HS-5 (cell line): Measurements from ENCODE around the gene TMEM132E.
"Not testable (repeated sequence)": the region's sequence is repeated elsewhere in the genome, so short reads cannot be mapped to it uniquely, and the experiment has no call there.

Experiments used
- DNase-seq: peaks from one replicate; pipeline ENCODE4 v3.0.0-alpha.2; 2012; ENCODE audit warnings: low read depth

Gene TMEM132E

GRCh38 chr17:34579017-34579946 lies at the start of gene TMEM132E:
TMEM132E (plus strand) TSS chr17:34579582; CDS start chr17:34581077, 1,495 bp downstream.
- DNase-seq = no peak

GRCh38 chr17:34530918-34531317 lies 48.5 kb upstream of the TMEM132E start:
- DNase-seq = no peak

- DNase-seq = no peak
These were observed 46.9 kb upstream of the TMEM132E start for GRCh38 chr17:34532281-34533065.

- no peak for DNase-seq
These were observed 45.4 kb upstream of the TMEM132E start for GRCh38 chr17:34533806-34534527.

- no peak for DNase-seq
These were observed 41.9 kb upstream of the TMEM132E start for GRCh38 chr17:34537445-34537844.

GRCh38 chr17:34538582-34538981 lies 40.8 kb upstream of the TMEM132E start:
- not testable (repeated sequence) for DNase-seq

- DNase-seq = no peak
These were observed 39.5 kb upstream of the TMEM132E start for GRCh38 chr17:34539881-34540280.

- no peak for DNase-seq
These were observed 36.6 kb upstream of the TMEM132E start for GRCh38 chr17:34542700-34543336.

GRCh38 chr17:34547453-34548063 lies 31.8 kb upstream of the TMEM132E start:
- no peak for DNase-seq

GRCh38 chr17:34549966-34550365 lies 29.4 kb upstream of the TMEM132E start:
- DNase-seq = no peak

GRCh38 chr17:34553907-34554306 lies 25.5 kb upstream of the TMEM132E start:
- no peak for DNase-seq

- DNase-seq = no peak
These were observed 23.0 kb upstream of the TMEM132E start for GRCh38 chr17:34556384-34556783.

- no peak for DNase-seq
These were observed 22.5 kb upstream of the TMEM132E start for GRCh38 chr17:34556931-34557330.

GRCh38 chr17:34561328-34561727 lies 18.1 kb upstream of the TMEM132E start:
- no peak for DNase-seq

GRCh38 chr17:34562387-34562786 lies 17.0 kb upstream of the TMEM132E start:
- DNase-seq = no peak

- DNase-seq = no peak
These were observed 13.7 kb upstream of the TMEM132E start for GRCh38 chr17:34565713-34566112.

- DNase-seq = no peak
These were observed 13.2 kb upstream of the TMEM132E start for GRCh38 chr17:34566201-34566600.

GRCh38 chr17:34566873-34567272 lies 12.5 kb upstream of the TMEM132E start:
- no peak for DNase-seq

- DNase-seq = no peak
These were observed 11.5 kb upstream of the TMEM132E start for GRCh38 chr17:34567691-34568465.

GRCh38 chr17:34568953-34569352 lies 10.4 kb upstream of the TMEM132E start:
- no peak for DNase-seq

- no peak for DNase-seq
These were observed 9.8 kb upstream of the TMEM132E start for GRCh38 chr17:34569591-34569990.
